ENCODE measurements around the gene TNFRSF1B. TPM values are rescaled to one million over a fixed set of nuclear protein-coding genes. Genes with fewer than 3 reads are reported as not detected.

Gene TNFRSF1B
- total and polyA plus RNA-seq, 4 donors = 15.4 to 246 (median 65.5) TPM

DNA sequence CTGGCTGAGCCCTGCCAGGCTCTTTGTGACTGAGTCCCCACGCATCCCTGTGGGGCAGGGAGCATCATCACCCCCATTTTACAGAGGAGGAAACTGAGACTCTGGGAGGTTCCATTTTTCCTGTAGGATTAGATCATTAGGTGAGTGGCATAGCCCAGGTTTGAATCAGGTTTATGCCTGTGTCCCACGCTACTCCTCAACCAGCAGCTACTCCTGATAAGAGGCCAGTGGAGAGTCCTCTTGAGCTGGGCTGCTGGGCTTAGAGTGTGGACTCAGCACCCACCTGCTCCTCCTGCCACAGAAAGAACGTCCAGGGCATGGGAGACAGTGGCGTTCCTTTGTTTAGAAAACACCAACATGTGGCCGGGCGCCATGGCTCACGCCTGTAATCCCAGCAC is 30.7 kb downstream of the TNFRSF1B start:
- TF ChIP-seq, protein P1, sequence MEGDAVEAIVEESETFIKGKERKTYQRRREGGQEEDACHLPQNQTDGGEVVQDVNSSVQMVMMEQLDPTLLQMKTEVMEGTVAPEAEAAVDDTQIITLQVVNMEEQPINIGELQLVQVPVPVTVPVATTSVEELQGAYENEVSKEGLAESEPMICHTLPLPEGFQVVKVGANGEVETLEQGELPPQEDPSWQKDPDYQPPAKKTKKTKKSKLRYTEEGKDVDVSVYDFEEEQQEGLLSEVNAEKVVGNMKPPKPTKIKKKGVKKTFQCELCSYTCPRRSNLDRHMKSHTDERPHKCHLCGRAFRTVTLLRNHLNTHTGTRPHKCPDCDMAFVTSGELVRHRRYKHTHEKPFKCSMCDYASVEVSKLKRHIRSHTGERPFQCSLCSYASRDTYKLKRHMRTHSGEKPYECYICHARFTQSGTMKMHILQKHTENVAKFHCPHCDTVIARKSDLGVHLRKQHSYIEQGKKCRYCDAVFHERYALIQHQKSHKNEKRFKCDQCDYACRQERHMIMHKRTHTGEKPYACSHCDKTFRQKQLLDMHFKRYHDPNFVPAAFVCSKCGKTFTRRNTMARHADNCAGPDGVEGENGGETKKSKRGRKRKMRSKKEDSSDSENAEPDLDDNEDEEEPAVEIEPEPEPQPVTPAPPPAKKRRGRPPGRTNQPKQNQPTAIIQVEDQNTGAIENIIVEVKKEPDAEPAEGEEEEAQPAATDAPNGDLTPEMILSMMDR (IDR thresholded peaks at IDR 0.05; ENCODE audit: control extremely low read depth, extremely low read depth) = no peak
- Histone ChIP-seq H3K27me3 (ENCODE audit: control insufficient read depth in 3 of 3, insufficient read depth in 3 of 3, low read length in 2 of 3) (no peaks in the 10 kb centered on the region), H3K4me3 (no peak overlapping the region), H3K9me3 (ENCODE audit: control insufficient read depth in 4 of 4, insufficient read depth in 3 of 4, low read length in 3 of 4) (no peaks in the 10 kb centered on the region), H3K4me1 (ENCODE audit: control insufficient read depth in 5 of 5, insufficient read depth in 5 of 5, low read length in 5 of 5) (no peaks in the 10 kb centered on the region), H3K9ac (ENCODE audit: insufficient read depth in 1 of 2, low read length in 2 of 2) (no peak overlapping the region), H3K36me3 (ENCODE audit: control insufficient read depth in 4 of 4, insufficient read depth in 4 of 4, low read length in 4 of 4) (peaks cover 0 to 38% (median 4%) of the 10 kb centered on the region in 4 donors), H3K27ac (ENCODE audit: low read depth in 1 of 2, low read length in 1 of 2) (no peak overlapping the region)
- ATAC-seq (ENCODE audit: insufficient read depth, low FRiP score) (no peak), DNase-seq (no peak)
- WGBS, 2 donors = 72 to 86% methylated on average over 7 of the region's 7 CpGs

DNA sequence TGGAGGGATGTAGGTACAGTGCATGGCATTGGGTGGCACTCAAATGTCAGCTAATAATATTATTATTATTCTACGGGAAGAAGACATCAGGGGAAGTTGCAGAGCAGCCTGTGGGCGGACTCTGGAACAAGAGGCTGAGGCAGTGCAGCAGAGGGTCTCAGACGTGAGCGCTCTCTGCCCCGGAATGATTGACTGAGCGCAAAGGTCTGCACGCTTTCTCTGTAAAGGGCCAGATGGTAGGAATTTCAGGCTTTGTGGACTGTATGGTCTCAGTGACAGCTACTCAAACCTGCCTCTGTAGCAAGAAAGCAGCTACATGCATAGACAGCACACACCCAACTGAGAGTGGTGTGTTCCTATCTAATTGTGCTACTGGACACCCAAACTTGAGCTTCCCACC is 33.4 kb downstream of the TNFRSF1B start:
- 92 to 94% methylated on average over 7 of the region's 7 CpGs for WGBS, 2 donors
- TF ChIP-seq, protein P1 (IDR thresholded peaks at IDR 0.05; ENCODE audit: control extremely low read depth, extremely low read depth) = no peak
- Histone ChIP-seq H3K27ac (ENCODE audit: low read depth in 1 of 2, low read length in 1 of 2) (no peak overlapping the region), H3K9me3 (ENCODE audit: control insufficient read depth in 4 of 4, insufficient read depth in 3 of 4, low read length in 3 of 4) (no peaks in the 10 kb centered on the region), H3K27me3 (ENCODE audit: control insufficient read depth in 3 of 3, insufficient read depth in 3 of 3, low read length in 2 of 3) (no peaks in the 10 kb centered on the region), H3K9ac (ENCODE audit: insufficient read depth in 1 of 2, low read length in 2 of 2) (no peak overlapping the region), H3K4me3 (no peak overlapping the region), H3K4me1 (ENCODE audit: control insufficient read depth in 5 of 5, insufficient read depth in 5 of 5, low read length in 5 of 5) (no peaks in the 10 kb centered on the region), H3K36me3 (ENCODE audit: control insufficient read depth in 4 of 4, insufficient read depth in 4 of 4, low read length in 4 of 4) (peaks cover 0 to 38% (median 4%) of the 10 kb centered on the region in 4 donors)
- DNase-seq (no peak), ATAC-seq (ENCODE audit: insufficient read depth, low FRiP score) (no peak)

DNA sequence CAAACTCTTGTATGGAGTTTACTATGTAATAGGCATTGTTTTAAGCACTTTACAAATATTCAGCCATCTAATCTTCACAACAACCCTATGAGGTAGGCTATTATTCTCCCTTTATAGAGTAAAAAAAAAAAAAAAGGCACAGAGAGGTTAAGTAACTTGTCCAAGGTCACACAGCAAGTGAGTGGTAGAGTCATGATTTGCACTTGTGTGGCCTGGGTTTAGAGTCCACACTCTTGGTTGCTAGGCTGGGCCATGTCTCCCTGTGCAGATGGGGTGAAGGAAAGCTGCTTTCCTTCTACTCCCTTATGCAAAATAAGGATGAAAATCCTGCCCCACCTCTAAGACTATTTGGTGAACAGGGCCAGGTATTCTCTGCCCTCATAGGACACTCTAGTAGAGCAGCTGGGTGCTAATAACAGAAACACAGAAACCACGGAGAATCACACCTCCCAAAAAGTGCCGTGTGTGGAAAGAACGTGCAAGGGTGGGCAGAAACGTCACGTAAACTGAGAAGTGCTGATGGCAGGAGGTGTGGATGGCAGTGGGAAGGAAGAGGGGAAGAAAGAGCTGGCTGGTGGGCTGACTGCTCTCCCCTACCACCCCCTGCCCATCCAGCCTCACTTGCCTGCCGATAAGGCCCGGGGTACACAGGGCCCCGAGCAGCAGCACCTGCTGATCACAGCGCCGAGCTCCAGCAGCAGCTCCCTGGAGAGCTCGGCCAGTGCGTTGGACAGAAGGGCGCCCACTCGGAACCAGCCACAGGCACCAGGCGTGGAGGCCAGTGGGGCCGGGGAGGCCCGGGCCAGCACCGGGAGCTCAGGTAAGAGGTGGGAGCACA is 34.8 kb downstream of the TNFRSF1B start:
- no peaks in the 10 kb centered on the region for H3K27me3 ChIP-seq (ENCODE audit: control insufficient read depth in 3 of 3, insufficient read depth in 3 of 3, low read length in 2 of 3)
- 88 to 91% methylated on average over 18 of the region's 18 CpGs for WGBS, 2 donors
- H3K36me3 ChIP-seq (ENCODE audit: control insufficient read depth in 4 of 4, insufficient read depth in 4 of 4, low read length in 4 of 4) = peaks cover 0 to 39% (median 5%) of the 10 kb centered on the region in 4 donors
- no peak overlapping the region for H3K4me3 ChIP-seq
- H3K9ac ChIP-seq (ENCODE audit: insufficient read depth in 1 of 2, low read length in 2 of 2) = no peak overlapping the region
- no peaks in the 10 kb centered on the region for H3K4me1 ChIP-seq (ENCODE audit: control insufficient read depth in 5 of 5, insufficient read depth in 5 of 5, low read length in 5 of 5)
- TF ChIP-seq, protein P1 (IDR thresholded peaks at IDR 0.05; ENCODE audit: control extremely low read depth, extremely low read depth) = no peak
- H3K9me3 ChIP-seq (ENCODE audit: control insufficient read depth in 4 of 4, insufficient read depth in 3 of 4, low read length in 3 of 4) = no peaks in the 10 kb centered on the region
- ATAC-seq (ENCODE audit: insufficient read depth, low FRiP score) = no peak
- H3K27ac ChIP-seq (ENCODE audit: low read depth in 1 of 2, low read length in 1 of 2) = no peak overlapping the region
- DNase-seq = no peak
